GM18502 (cell line): ENCODE data around the gene DNASE2B.

Experiments
- ATAC-seq: cut with Tn5 transposase; IDR thresholded peaks from one replicate; pipeline ENCODE4 v1.9.1; 2021; ENCODE audit warnings: mild to moderate bottlenecking; ENCODE audit not compliant: unreplicated experiment, poor library complexity

Gene DNASE2B

GRCh38 chr1:84373436-84374141 is 24.7 kb upstream of the DNASE2B start:
- ATAC-seq = no peak

GRCh38 chr1:84374991-84375696 is 23.1 kb upstream of the DNASE2B start:
- no peak for ATAC-seq

GRCh38 chr1:84376000-84376910 is 22.0 kb upstream of the DNASE2B start:
- no peak for ATAC-seq

- no peak for ATAC-seq
These were observed 20.7 kb upstream of the DNASE2B start for GRCh38 chr1:84377480-84378095.

GRCh38 chr1:84379138-84379916 is 19.0 kb upstream of the DNASE2B start:
- no peak for ATAC-seq

- ATAC-seq = no peak
These were observed 18.4 kb upstream of the DNASE2B start for GRCh38 chr1:84379917-84380180.

GRCh38 chr1:84382127-84382526 is 16.2 kb upstream of the DNASE2B start:
- ATAC-seq = no peak

GRCh38 chr1:84385347-84385746 is 12.9 kb upstream of the DNASE2B start:
- no peak for ATAC-seq

GRCh38 chr1:84386716-84387479 is 11.4 kb upstream of the DNASE2B start:
- no peak for ATAC-seq

GRCh38 chr1:84387480-84388163 is 10.7 kb upstream of the DNASE2B start:
- ATAC-seq = no peak

- ATAC-seq = no peak
These were observed 8.1 kb upstream of the DNASE2B start for GRCh38 chr1:84390226-84390625.

GRCh38 chr1:84401156-84401555 is 2.9 kb downstream of the DNASE2B start:
- no peak for ATAC-seq

GRCh38 chr1:84402060-84402459 is 3.8 kb downstream of the DNASE2B start:
- ATAC-seq = no peak

- no peak for ATAC-seq
These were observed 4.2 kb downstream of the DNASE2B start for GRCh38 chr1:84402501-84402900.

- ATAC-seq = no peak
These were observed 5.1 kb downstream of the DNASE2B start for GRCh38 chr1:84403347-84403746.

GRCh38 chr1:84406346-84406861 is 8.1 kb downstream of the DNASE2B start:
- no peak for ATAC-seq

- ATAC-seq = no peak
These were observed 9.2 kb downstream of the DNASE2B start for GRCh38 chr1:84407524-84407923.

- ATAC-seq = no peak
These were observed 9.7 kb downstream of the DNASE2B start for GRCh38 chr1:84407958-84408422.
